ENCODE measurements around the gene RHEX.

The RHEX gene

DNA sequence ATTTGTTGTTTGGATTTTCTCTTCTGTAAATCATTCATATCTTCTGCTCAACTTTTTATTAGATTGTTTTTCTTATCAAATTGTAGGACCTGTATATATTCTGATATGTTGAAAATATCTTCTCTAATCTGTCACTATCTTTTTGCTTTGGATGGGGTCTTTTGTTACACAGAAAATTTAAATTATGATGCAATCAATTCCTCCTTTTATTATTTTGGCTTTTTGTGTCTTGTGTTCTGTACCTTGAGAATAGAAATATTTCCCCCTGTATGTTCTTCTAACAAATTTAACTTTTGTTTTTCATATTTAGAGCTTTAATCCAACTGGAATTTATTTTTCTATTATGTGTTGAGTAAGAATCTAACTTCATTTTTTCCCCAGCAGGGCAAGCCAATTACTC lies 67.4 kb downstream of the RHEX start:
- no peak for DNase-seq

DNA sequence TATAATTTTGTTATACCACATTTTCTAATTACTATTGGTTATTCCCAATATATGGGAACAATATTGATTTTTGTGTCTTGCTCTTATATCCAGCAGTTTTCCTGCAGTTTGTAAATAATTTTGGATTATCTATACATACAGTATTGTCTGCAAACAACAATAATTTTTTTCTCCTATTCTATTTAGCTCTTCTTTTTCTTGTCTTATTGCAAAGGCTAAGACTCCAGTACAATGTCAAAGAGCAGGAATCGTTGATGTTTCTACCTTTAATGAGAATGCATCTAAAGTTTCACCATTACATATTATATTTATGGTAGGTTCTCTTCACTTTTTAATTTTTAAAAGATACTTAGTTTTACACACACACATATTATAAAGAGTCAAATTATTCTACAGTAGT lies 68.3 kb downstream of the RHEX start:
- no peak for DNase-seq

DNA sequence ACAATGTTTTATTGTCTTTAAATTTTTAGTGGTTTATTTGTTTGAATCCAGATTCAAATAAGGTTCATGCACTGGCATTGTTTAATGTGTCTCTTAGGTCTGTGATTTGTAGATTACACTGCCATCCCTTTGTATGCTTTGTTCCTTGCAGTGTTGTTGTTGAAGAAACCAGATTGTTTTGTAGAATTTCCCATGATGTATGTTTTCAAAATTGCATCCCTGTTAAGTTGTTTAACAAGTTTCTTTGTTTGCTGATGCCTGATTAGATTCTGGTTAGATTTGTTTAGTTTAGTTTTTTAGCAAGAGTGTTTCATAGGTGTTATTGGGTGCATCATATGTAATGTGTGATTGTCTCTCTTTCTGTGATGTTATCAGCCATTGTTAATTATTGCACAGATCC lies 69.7 kb downstream of the RHEX start:
- DNase-seq: no peak

DNA sequence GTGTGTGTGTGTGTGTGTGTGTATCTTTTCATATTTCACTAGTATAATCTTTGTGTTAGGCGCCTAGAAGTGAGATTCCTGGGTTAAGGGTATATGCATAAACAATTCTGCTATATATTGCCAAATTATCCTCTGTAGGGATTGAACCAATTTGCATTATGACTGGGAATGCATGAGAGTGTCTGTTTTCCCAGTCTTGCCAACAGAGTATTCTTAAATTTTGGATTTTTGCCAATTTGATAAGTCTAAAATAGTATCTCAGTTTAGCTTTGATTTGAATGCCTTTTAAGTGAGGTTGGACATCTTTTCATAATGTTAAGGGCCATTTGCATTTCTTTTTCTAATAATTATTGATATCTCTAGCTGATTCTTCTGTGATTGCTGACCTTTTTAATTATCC lies 72.4 kb downstream of the RHEX start:
- DNase-seq: no peak

DNA sequence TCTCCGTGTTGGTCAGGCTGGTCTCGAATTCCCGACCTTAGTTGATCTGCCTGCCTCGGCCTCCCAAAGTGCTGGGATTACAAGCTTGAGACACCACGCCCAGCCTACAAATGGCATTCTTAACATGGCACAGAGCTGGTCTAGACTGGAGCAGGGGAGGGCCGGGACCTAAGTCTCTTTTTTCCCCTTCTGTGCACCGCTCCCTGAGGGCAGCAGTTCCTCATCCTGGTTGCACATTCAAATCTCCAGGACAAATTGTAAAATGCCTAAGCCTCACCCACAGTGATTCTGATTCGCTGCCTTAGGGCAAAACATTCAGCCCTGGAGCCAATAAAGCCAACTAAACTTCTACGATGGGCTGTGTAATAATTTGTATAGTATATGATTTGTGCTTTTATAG lies 74.4 kb downstream of the RHEX start:
- no peak for DNase-seq

DNA sequence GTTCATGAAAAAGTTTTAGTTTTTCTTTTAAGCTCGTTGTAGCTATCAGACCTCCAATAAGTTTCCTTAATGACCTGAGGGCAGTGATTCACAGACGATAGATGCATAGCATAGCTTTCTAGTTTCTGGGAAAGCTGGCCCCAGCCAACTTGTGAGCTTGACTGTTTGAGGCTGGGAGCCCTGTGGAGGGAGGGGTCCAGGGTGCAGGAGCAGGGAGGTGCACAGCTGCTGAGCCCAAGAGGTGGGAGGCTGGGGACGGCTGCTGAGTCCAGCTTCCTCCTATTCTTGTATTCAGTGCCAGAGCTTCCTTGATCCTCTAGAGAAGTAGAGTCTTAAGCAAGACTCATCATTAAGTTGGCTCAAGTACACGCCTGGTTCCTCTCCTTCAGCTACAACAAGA lies 75.2 kb downstream of the RHEX start:
- DNase-seq: no peak

DNA sequence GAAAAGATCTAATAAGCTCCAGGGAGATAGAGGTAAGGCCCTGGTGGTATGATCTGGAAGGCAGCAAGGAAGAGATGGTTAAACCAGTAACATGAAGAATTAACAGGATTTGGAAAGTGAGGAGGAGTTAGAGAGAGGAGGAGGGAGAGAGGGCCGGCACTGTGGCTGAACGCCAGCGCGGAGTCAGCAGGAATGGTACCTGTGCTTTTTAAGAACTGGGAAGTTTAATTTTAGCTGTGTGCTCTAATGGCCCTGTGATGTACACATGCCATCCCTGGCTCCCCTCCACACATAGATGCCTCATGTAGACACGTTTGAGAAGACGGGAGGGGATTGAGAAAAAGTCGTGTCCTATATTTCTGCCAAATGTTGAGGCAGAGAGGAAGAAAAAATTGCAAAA lies 78.1 kb downstream of the RHEX start:
- DNase-seq: no peak

DNA sequence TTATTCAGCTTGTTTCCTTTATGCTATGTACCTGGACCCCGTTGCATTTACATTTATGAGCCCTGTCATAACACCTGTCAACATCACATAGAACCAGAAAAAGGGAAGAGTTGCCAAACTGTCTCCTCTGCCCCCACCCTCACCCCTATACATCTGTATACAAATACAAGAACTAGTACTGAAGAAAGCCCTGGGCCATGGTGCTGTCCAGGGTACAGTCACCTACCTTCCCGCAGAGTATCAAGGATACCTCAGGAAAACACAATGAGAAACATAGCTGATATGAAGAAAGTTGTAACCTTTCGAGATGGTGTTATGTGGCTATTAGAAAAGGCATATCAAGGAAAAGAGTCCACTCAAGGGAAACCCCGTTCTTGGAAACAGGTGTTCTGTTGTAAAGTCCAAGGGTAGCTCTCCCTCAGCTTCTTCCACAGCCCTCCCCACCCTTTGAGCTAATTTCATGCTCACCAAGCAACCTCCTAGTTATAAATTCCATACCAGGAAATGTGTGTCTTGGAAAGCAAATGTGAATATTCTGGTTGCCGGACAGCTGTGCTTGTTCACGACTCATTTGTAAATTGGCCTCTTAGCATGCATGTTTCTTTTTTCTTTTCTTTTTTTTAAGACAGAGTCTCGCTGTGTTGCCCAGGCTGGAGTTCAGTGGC lies 80.9 kb downstream of the RHEX start:
- DNase-seq: no peak

DNA sequence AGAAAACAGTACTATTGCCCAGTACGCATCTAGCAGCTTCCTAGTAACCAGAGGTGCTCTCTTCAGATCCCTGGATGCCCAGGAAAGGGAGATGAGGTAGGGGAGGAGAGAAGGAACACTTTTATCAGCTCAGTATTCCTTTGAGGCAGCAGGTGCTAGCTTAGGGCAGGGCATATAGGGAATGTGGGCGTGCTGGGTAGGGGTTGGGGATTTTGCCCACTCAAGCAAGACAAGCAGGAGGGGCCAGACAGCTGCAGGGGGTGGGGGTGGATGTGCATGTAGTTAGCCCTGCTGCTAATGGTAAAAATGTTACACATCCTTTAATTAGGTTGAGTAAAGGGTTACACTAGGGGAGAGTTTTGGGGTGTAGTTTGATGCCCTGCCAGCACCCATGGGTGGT lies 82.3 kb downstream of the RHEX start:
- no peak for DNase-seq

DNA sequence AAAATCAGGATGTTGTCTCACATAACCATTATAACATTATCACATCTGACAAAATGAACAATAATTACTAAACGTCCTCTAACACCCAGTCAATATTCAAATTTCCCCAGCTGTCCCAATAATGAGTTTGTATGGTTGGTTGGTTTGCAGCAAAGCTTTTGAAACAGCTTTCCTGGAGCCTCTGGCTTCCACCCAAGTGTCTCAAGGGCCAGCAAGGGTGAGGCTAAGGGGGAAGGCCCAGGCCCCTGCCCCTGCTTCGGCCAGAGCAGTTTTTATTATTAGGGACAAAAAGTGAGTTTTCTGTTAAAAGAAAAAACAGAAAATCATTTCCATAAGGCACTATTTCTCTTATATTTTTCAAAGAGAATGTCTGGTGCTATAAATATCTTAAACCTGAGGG lies 83.3 kb downstream of the RHEX start:
- no peak for DNase-seq

DNA sequence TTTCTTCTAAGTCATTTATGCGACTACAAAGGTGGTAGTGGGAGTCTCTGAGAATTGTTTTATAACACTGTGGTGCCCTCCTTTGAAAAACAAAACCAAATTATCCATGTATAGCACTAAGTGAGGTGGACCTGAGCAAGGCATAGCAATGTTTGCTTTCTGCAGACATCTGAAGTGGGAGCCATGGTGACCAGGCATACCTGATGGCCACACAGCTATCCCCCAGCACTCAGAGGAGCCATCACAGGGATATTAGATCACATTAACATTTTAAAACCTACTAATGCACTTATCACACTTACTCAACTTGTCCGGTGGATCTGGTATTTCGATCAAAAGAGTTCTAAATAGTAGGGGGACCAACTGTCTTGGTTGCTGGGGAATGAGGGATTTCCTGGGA lies 89.0 kb downstream of the RHEX start:
- no peak for DNase-seq

DNA sequence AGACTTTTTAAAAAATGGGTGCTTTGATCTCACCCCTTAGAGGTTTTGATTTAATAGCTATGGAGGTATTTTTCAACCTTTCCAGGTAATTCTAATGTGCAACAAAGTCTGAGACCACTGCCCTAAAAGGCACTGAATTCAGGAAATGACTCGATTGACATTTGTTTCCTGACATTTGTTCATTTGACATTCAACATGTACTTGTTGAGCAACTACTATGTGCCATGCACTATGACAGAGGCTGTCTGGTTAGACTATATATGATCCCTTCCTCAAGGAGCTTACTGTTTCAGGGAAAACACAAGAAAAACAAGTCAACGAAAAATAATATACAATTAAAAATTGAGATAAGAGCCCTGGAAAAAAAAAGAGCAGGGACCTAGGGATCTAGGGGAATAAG lies 89.8 kb downstream of the RHEX start:
- no peak for DNase-seq

DNA sequence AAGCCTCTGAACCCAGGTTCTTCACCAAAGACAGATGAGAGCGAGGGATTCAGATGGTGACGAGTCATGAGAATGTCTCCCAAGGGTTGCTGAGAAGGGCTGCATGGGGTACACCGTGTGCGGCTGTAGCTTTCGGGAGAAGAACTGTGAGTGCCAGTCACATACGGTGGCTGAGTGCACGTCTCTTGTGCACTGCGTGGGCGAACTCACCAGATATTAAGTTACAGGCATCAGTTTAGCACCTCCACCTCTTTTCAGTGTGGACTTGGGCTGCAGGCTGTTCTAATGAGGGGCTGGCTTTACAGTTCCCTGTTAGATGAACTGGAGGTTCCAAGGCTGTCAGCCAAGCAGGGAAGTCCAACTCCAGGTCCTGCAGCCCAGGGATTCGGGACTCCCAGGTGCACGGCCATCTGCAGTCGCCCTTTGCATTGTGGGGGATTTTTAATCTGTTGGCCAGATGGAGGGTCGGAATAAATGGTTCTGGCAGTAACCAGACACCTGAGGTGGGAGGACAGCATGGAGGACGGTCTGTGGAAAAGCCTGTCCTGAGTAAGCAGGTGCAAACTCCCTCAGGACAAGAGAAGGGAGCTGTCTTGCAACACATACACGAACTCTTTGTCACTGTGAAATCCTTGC lies 90.7 kb downstream of the RHEX start:
- DNase-seq: no peak

DNA sequence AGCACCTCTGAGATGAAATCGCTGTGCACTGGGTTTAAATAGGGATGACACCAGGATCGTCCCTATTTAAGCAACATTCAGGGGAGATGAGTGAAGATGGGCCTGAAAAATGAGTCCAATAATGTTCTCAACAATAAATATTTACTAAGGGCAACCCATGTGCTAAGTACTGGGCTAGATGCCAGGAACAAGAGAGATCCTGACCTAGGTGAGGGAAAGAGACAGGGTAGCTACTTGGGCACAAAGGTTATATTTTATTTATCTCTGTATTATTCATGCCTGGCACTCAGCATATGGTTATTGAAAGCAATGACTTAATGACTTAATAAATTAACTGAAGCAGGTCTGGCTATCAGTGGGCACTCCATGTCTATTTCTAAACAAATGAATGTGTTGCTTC lies 91.6 kb downstream of the RHEX start:
- no peak for DNase-seq

DNA sequence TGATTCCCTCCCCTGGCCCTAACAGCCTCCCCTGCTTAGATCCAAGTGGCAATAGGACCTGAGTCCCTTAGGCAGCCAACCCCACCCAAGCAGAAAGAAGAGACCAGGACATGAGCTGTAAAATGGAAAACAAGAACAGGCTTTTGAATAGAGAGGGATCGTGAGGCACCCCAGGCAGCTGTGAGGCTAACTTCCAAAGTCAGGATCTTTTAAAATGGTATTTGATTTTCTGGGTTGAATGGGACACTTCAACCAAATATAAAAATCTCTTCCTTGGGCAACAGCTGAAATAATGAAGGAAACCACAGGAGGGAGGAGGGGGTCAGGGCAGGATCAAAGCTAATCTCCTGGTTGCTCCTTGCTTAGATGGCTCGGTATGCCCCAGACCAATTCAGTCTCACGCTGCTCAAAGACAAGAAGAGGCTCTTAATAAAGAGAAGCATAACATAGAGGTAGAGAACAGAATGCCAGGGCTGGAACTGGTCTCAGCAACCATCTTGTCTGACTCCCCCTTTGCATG lies 92.9 kb downstream of the RHEX start:
- no peak for DNase-seq
